Small intestine (tissue), 4 donors: Measurements from ENCODE around the gene KIAA1755. TPM values are rescaled to one million over a fixed set of nuclear protein-coding genes. Genes with fewer than 3 reads are reported as not detected.

ENCODE experiments used
- polyA plus RNA-seq, 4 donors: library from polyadenylated mRNA; stranded (reverse) in 3 of 4; unstranded in 1 of 4; fragments of 200-250 nt in 3 of 4; fragments of 120-200 nt in 1 of 4; gene quantifications; one replicate each; pipeline versions ENCODE4 v1.2.1 to v1.2.3, GENCODE V29; 2013
- donor health status: healthy with polysubstance abuse.
- donor health status: Bipolar disorder and iron deficiency.
- donor health status: healthy.

Gene KIAA1755
- polyA plus RNA-seq, 4 donors: 0.45 to 5.6 (median 1.5) TPM

Other genes with a start within 250 kb of the KIAA1755 start
- gene TTI1, start 227.3 kb downstream of the KIAA1755 start, polyA plus RNA-seq: 10 to 100 TPM in 1 of 4 donors, 1 to 10 TPM in 3; 5.7 to 21.4 (median 6.8) TPM
- gene RPRD1B, start 227.0 kb downstream of the KIAA1755 start, polyA plus RNA-seq: 10 to 100 TPM in 3 of 4 donors, 1 to 10 TPM in 1; 9.2 to 34.7 (median 13.6) TPM
- 100 to 1,000 TPM in 1 of 4 donors, 10 to 100 TPM in 3; 19.7 to 332 (median 59.1) TPM for gene TGM2, start 95.5 kb downstream of the KIAA1755 start, polyA plus RNA-seq
- gene BPI, start 43.4 kb upstream of the KIAA1755 start, polyA plus RNA-seq: under 1 TPM in 1 of 4 donors, not detected in 3; 0.27 TPM
- under 1 TPM in 1 of 4 donors, not detected in 3; 0.49 TPM for gene LBP, start 85.7 kb upstream of the KIAA1755 start, polyA plus RNA-seq
- gene SNHG17, start 174.6 kb upstream of the KIAA1755 start, polyA plus RNA-seq: 10 to 100 TPM; 24.8 to 35.7 (median 30.4) TPM
- 10 to 100 TPM in 3 of 4 donors, 1 to 10 TPM in 1; 9.9 to 26.0 (median 17.1) TPM for gene RALGAPB, start 212.1 kb upstream of the KIAA1755 start, polyA plus RNA-seq